Ovary (tissue), 3 donors: ENCODE measurements around the gene SRC.

Source experiments
- POLR2A ChIP-seq: fragments of 450-650 bp; IDR thresholded peaks from one replicate; pipeline ENCODE4 v1.6.1; 2017; ENCODE audit warnings: antibody characterized with exemption, mild to moderate bottlenecking, moderate library complexity
- TF ChIP-seq, protein P1 (sequence below), 3 donors: fragments of 450-650 bp in 2 of 3; fragments of 200-600 bp in 1 of 3; IDR thresholded peaks; one replicate each; pipeline versions ENCODE4 v1.5.1 to v1.8.0; 2016 to 2022; ENCODE audit warnings: antibody characterized with exemption in 3 of 3, mild to moderate bottlenecking in 1 of 3
- donor health status: DM: no; HTN: no; CAD: no.

DNA sequence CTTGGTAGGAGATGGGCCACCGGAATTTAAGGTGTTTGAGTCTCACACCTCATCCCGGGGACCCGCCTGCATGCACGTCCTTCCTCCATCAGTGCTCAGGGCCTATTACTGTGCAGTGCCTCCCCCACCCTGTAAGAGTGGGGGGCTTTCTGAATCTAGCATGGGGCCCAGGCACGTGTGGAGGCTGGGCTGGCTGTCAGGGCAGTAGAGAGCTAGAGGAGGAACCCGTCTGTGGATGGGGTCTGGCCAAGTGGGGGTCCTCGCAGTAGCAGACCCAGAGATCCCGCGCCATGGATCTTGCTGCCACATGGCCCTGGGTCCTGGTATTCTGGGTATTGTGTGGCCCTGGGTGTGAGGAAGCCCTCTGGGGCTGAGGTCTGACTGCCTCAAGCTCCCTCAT, 42.9 kb downstream of the SRC start:
- TF ChIP-seq, protein P1, sequence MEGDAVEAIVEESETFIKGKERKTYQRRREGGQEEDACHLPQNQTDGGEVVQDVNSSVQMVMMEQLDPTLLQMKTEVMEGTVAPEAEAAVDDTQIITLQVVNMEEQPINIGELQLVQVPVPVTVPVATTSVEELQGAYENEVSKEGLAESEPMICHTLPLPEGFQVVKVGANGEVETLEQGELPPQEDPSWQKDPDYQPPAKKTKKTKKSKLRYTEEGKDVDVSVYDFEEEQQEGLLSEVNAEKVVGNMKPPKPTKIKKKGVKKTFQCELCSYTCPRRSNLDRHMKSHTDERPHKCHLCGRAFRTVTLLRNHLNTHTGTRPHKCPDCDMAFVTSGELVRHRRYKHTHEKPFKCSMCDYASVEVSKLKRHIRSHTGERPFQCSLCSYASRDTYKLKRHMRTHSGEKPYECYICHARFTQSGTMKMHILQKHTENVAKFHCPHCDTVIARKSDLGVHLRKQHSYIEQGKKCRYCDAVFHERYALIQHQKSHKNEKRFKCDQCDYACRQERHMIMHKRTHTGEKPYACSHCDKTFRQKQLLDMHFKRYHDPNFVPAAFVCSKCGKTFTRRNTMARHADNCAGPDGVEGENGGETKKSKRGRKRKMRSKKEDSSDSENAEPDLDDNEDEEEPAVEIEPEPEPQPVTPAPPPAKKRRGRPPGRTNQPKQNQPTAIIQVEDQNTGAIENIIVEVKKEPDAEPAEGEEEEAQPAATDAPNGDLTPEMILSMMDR (IDR thresholded peaks at IDR 0.05): no peak
- TF ChIP-seq POLR2A: no peak
